GM21529 (cell line): ENCODE measurements around the gene CACNA1H.
"Not testable (repeated sequence)": the region's sequence is repeated elsewhere in the genome, so short reads cannot be mapped to it uniquely, and the experiment has no call there.

Experiments
- ATAC-seq: cut with Tn5 transposase; IDR thresholded peaks from one replicate; pipeline ENCODE4 v1.9.1; 2021; ENCODE audit not compliant: unreplicated experiment

CACNA1H gene

DNA sequence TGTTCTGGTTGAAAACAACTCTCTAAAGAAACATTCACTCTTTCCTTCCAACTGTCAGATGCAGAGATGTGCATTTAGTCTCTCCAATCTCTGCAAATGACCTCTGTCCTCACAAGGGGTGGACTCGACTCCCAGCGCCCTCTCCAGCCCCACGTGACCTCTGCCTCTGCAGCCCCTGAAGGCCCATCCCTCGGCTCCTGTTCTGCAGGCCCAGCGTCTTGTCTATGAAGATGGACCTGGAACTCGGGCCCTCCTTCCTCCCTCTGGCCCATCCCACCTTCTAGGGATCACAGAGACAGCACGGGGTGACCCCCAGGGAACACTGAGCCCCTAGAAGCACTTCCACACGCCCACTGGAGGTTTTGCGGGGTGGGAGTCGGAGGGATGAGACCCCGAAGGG lies 90.5 kb downstream of the CACNA1H start:
- ATAC-seq: not testable (repeated sequence)

GRCh38 chr16:1243907-1244850 lies 91.3 kb downstream of the CACNA1H start:
- not testable (repeated sequence) for ATAC-seq

DNA sequence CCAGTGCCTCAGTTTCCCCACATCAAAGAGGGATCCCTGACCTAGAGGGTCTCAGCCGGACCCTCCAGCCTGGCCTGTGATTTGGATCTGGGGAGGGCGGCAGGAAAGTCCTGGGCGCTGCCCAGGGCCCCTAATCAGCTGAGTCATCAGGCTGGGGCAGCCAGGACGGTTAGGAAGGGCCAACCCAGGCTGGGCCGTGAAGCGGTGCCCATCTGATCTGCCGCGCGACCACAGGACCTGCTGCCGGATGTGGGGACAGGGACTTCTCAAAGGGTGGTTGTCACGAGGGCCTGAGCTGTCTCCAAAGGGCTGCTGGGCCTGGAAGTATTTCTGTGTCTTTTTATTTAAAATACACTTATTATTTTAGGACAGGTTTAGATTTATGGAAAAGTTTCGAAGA lies 92.0 kb downstream of the CACNA1H start:
- no peak for ATAC-seq

GRCh38 chr16:1245452-1246020 lies 92.6 kb downstream of the CACNA1H start:
- no peak for ATAC-seq

DNA sequence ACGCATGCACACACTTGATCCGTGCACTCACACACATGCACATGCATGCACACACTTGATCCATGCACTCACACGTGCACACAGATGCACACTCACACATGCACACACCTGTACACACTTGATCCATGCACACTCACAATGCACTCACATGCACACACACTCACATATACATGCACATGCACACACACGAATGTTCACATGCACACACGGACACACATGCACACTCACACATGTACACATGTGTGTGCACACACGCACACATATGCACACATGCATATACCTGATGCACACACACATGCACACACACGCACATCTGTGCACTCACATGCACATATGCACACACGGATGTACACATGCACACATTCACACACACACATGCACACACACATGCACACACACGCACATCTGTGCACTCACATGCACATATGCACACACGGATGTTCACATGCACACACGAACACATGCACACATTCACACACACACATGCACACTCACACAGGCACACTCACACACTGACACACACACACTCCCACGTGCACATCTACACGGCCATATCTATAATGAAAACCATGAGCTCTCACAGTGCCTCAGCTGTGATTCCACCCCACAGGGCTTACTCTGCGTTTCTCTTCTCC lies 95.1 kb downstream of the CACNA1H start:
- ATAC-seq: not testable (repeated sequence)

GRCh38 chr16:1249031-1249755 lies 96.3 kb downstream of the CACNA1H start:
- ATAC-seq: not testable (repeated sequence)

- not testable (repeated sequence) for ATAC-seq
These were observed 100.9 kb downstream of the CACNA1H start for GRCh38 chr16:1253701-1254364.

DNA sequence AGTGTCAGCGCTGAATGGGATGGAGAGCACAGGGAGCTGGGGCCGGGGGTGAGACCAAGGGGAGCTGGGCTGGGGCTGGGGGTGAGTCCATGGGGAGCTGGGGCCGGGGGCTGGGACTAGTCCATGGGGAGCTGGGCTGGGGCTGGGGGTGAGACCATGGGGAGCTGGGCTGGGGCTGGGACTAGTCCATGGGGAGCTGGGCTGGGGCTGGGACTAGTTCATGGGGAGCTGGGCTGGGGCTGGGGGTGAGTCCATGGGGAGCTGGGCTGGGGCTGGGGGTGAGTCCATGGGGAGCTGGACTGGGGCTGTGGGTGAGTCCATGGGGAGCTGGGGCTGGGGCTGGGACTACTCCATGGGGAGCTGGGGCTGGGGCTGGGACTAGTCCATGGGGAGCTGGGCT lies 101.9 kb downstream of the CACNA1H start:
- not testable (repeated sequence) for ATAC-seq

GRCh38 chr16:1255276-1256122 lies 102.6 kb downstream of the CACNA1H start, which contains the start of gene TPSD1:
TSS of gene TPSD1 (plus strand) at chr16:1256069. CDS start at chr16:1256281, 212 bp downstream.
- ATAC-seq: not testable (repeated sequence)

DNA sequence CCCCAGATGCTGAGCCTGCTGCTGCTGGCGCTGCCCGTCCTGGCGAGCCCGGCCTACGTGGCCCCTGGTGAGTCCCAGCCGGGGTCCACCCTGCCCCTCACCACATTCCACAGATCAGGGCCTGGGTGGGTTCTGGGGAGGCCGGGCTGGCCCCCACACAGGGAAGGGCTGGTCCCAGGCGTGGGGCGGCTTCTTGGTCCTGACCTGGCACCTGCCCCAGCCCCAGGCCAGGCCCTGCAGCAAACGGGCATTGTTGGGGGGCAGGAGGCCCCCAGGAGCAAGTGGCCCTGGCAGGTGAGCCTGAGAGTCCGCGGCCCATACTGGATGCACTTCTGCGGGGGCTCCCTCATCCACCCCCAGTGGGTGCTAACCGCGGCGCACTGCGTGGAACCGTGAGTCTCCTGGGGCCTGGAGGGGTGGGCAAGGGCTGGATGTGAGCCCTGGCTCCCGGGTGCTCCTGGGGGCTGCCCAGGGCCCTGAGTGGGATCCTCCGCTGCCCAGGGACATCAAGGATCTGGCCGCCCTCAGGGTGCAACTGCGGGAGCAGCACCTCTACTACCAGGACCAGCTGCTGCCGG lies 103.5 kb downstream of the CACNA1H start:
- not testable (repeated sequence) for ATAC-seq

DNA sequence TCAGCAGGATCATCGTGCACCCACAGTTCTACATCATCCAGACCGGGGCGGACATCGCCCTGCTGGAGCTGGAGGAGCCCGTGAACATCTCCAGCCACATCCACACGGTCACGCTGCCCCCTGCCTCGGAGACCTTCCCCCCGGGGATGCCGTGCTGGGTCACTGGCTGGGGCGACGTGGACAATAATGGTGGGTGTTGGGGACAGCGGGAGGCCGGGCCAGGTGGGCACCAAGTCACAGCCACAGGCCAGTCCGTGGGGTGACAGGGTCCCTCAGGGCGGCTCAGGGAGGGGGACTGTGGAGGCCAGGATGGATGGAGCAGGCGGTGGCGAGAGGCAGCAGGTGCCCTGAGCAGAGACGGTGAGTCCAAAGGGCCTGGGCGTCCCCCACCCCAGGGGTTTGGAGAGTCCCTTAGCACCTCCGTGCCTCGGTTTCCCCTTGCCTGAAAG lies 104.0 kb downstream of the CACNA1H start:
- ATAC-seq: no peak

DNA sequence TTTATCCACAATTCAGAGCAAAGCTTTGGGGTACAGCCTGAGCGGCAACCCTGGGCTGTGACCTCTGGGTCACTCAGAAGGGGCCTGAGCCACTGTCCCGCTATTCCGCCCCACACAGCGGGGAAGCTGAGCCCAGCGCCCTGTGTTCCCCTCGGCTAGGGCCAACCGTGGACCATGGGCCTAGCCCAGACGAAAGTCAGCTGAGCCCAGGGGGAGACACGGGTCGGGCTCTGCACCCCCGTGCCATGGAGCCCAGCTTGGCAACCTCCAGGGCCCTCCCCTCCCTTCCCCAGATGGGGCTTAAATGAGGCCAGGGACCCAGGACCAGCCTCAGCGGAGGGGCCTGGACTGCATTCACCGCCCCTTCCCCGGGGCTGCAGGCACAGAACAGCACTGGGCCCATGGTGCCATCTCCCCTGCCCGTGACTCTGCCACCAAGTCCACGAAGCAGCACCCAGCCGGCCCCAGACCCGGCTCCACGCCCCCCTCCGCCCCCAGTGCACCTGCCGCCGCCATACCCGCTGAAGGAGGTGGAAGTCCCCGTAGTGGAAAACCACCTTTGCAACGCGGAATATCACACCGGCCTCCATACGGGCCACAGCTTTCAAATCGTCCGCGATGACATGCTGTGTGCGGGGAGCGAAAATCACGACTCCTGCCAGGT lies 104.8 kb downstream of the CACNA1H start:
- no peak for ATAC-seq

GRCh38 chr16:1258225-1258600 lies 105.3 kb downstream of the CACNA1H start:
- no peak for ATAC-seq

GRCh38 chr16:1258906-1259759 lies 106.2 kb downstream of the CACNA1H start:
- ATAC-seq: no peak

GRCh38 chr16:1259760-1260068 lies 106.8 kb downstream of the CACNA1H start:
- ATAC-seq: no peak

- no peak for ATAC-seq
These were observed 107.3 kb downstream of the CACNA1H start for GRCh38 chr16:1260101-1260680.

GRCh38 chr16:1261131-1261892 lies 108.4 kb downstream of the CACNA1H start:
- no peak for ATAC-seq
